T-cell (primary cell): ENCODE results near the gene PSMD6. TPM values are rescaled to one million over a fixed set of nuclear protein-coding genes. Genes with fewer than 3 reads are reported as not detected.

ENCODE experiments used
- ATAC-seq, 4 experiments: fragments of 200-7000 bp in 3 of 4; fragments of 150-1000 bp in 1 of 4; cut with Tn5 transposase; replicated peaks in 1 of 4; 1 replicate in 3 of 4; 2 replicates in 1 of 4; pipeline ENCODE4 v1.10.0; 2021; ENCODE audit warnings: moderate library complexity in 3 of 4, mild to moderate bottlenecking in 2 of 4, moderate number of reproducible peaks in 1 of 4
- CTCF ChIA-PET, 2 donors: fragments of 300-600 bp; sonication (Branson Sonifier 250); formaldehyde crosslinking; loops; one replicate each; lab custom pipeline; 2022; ENCODE audit warnings: antibody characterized with exemption in 2 of 2; lab: Charles Lee
- POLR2A ChIA-PET, 2 donors: fragments of 300-600 bp; sonication (Branson Sonifier 250); formaldehyde crosslinking; loops; one replicate each; lab custom pipeline; 2022; ENCODE audit warnings: antibody characterized with exemption in 2 of 2; lab: Charles Lee
- DNase-seq, 35 experiments: peaks; one replicate each; pipeline versions ENCODE4 v3.0.0 to v3.0.0-alpha.2; 2013 to 2023
- H3K27ac ChIP-seq: one replicate; pipeline ENCODE4 v1.5.1; 2013; ENCODE audit warnings: low read length
- H3K27me3 ChIP-seq, 2 experiments: replicated peaks in 1 of 2; 1 replicate in 1 of 2; 2 replicates in 1 of 2; pipeline versions ENCODE4 v1.6.1 to v1.7.0; 2013; ENCODE audit warnings: low read length in 1 of 2, mixed read lengths in 1 of 2; ENCODE audit not compliant: control insufficient read depth in 2 of 2, insufficient read depth in 2 of 2; ENCODE audit errors: extremely low read depth in 1 of 2
- H3K36me3 ChIP-seq, 2 donors: 1 replicate in 1 of 2; 2 replicates in 1 of 2; pipeline versions ENCODE4 v1.6.1 to v1.7.0; 2013; ENCODE audit warnings: low read length in 1 of 2; ENCODE audit not compliant: control insufficient read depth in 2 of 2, insufficient read depth in 1 of 2; ENCODE audit errors: extremely low read depth in 1 of 2
- H3K4me1 ChIP-seq, 2 experiments: 1 replicate in 1 of 2; 2 replicates in 1 of 2; pipeline versions ENCODE4 v1.6.1 to v1.7.0; 2013; ENCODE audit warnings: low read length in 2 of 2, mixed read lengths in 1 of 2; ENCODE audit not compliant: insufficient read depth in 2 of 2, control insufficient read depth in 1 of 2; ENCODE audit errors: extremely low read depth in 1 of 2
- H3K4me3 ChIP-seq, 2 donors: 1 replicate in 1 of 2; 2 replicates in 1 of 2; pipeline versions ENCODE4 v1.5.1 to v1.7.0; 2013; ENCODE audit warnings: mild to moderate bottlenecking in 2 of 2, low read length in 1 of 2, moderate library complexity in 1 of 2; ENCODE audit not compliant: control insufficient read depth in 1 of 2; ENCODE audit errors: extremely low read depth in 1 of 2
- H3K9me3 ChIP-seq: 2 replicates; pipeline ENCODE4 v1.7.0; 2013
- H3K27ac Mint-ChIP-seq, 2 donors: one replicate each; pipeline ENCODE4 v1.8.0; 2020 to 2021; ENCODE audit warnings: mild to moderate bottlenecking in 2 of 2, mixed read lengths in 2 of 2
- H3K27me3 Mint-ChIP-seq, 2 donors: one replicate each; pipeline ENCODE4 v1.8.0; 2021 to 2022; ENCODE audit warnings: mixed read lengths in 2 of 2
- H3K36me3 Mint-ChIP-seq: one replicate; pipeline ENCODE4 v1.8.0; 2021; ENCODE audit warnings: mixed read lengths
- H3K4me1 Mint-ChIP-seq, 3 donors: one replicate each; pipeline ENCODE4 v1.8.0; 2020 to 2022; ENCODE audit warnings: mixed read lengths in 3 of 3, mild to moderate bottlenecking in 1 of 3
- H3K4me3 Mint-ChIP-seq, 3 donors: one replicate each; pipeline ENCODE4 v1.8.0; 2020 to 2022; ENCODE audit warnings: mild to moderate bottlenecking in 3 of 3, mixed read lengths in 3 of 3, moderate library complexity in 3 of 3
- H3K9me3 Mint-ChIP-seq, 3 donors: one replicate each; pipeline ENCODE4 v1.8.0; 2020 to 2022; ENCODE audit warnings: mixed read lengths in 3 of 3
- WGBS: methylation state at CpG from one replicate; pipeline ENCODE4 v1.1.5; 2013; ENCODE audit warnings: missing lambda C conversion rate; ENCODE audit not compliant: insufficient coverage; 5-methylcytosine and 5-hydroxymethylcytosine counted together
- total RNA-seq, 35 experiments: library from RNA in 6 of 35; stranded (reverse) in 6 of 35; fragments of 120-200 nt in 1 of 35; gene quantifications; one replicate each; pipeline versions ENCODE4 v1.2.1 to v1.2.4 and lab custom pipeline; 2013 to 2026

Gene PSMD6
- total RNA-seq, 5 donors from 2014 or later (not counting 1 experiment from before 2014, with no cell fraction given), result 60.2 to 95.4 (median 73.2) TPM

DNA sequence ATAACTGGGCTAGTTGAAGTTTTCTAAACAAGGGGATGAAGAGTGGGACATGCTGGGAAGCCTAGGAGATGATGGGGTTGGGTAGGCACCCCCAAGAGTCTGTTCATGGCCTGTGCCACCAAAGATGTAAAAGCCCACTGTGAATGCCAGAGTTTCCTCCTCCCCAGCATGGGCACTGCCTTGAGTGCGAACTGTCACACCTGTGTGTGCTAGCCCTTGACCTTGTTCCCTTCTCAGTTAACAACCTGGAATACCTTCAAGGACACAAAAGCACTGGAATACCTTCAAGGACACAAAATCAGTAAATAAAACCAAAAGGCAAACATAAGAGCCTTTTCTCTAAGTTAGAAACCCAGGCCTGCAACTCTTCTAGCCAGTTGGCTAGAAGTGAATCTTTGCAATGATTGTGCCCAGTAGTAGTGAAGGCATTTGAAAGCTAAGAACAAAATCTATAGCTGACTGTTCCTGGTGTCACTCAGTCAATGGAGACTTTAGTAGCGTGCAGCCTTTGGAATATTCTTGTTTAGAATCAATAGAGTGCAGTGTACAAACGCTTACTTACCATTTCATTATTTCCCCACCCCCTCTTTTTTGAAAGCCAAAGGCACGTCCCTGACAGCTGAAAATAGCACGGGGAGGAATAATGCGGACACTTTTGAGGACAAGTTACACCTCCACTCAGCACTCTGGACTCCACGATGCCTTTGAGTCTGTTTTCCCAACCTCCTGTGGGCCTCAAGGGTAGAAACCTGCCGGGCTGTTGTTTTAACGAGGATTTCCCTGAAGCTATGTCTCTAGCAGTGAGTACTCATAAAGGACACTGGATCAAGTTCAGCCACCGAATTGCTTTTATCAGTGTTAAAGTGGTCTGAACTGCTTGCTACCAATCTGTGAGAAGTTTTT is 24.2 kb downstream of the PSMD6 start:
- peaks cover 0 to 8% of the 10 kb centered on the region in 2 experiments for H3K4me1 ChIP-seq
- 97% methylated on average over 5 of the region's 10 CpGs for WGBS
- ChIA-PET CTCF (interaction anchor here (0.5 to 1.6 kb wide), 6 partner anchors 9 to 38 kb away, joined by 3 to 6 read pairs (median 3); no protein-coding TSS in a partner anchor), POLR2A (interaction anchor here (0.5 to 1.0 kb wide), 3 partner anchors 20 to 41 kb away, joined by 3 to 7 read pairs (median 3); no protein-coding TSS in a partner anchor)
- no peak overlapping the region for H3K27ac ChIP-seq
- Mint-ChIP-seq H3K4me1 (peaks cover 42 to 53% (median 50%) of the 10 kb centered on the region in 3 donors), H3K9me3 (no peaks in the 10 kb centered on the region), H3K4me3 (no peak overlapping the region), H3K36me3 (peaks cover 69% of the 10 kb centered on the region), H3K27ac (peak overlapping the region; percentile 55 to 64), H3K27me3 (no peaks in the 10 kb centered on the region)
- H3K36me3 ChIP-seq, result peaks cover 13 to 92% of the 10 kb centered on the region in 2 donors
- DNase-seq (no peak), ATAC-seq (no peak)
- H3K4me3 ChIP-seq, result no peak overlapping the region
- H3K9me3 ChIP-seq, result no peaks in the 10 kb centered on the region
- H3K27me3 ChIP-seq, result no peaks in the 10 kb centered on the region

DNA sequence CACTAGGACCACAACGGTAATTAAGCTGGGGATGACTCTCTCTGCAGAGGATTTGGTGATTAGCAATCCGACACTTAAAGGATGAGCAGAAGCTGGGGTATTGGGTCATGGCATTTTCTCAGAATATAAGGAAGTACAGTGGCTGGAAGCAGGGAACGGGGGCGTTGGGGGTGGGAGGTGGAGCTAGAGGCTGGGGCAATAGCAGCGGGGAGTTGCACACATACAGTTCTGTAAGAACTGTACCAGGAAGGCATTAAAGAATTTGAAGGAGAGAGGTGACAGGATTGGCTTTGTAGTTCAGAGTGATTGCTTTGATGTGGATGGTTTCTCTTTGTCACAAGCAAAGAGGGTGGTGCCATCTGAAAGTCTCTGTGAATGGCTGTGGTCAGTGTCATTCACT is 28.2 kb downstream of the PSMD6 start:
- Mint-ChIP-seq H3K4me3 (peak overlapping the region in 1 of 3 donors; percentile 20), H3K9me3 (no peaks in the 10 kb centered on the region), H3K4me1 (peaks cover 54 to 68% (median 58%) of the 10 kb centered on the region in 3 donors), H3K27ac (peak overlapping the region; percentile 47 to 71), H3K27me3 (no peaks in the 10 kb centered on the region), H3K36me3 (peaks cover 76% of the 10 kb centered on the region)
- POLR2A ChIA-PET, result interaction anchor here (0.5 to 1.9 kb wide), 5 partner anchors 16 to 158 kb away, joined by 3 to 6 read pairs (median 3); no protein-coding TSS in a partner anchor
- ATAC-seq (peak in 2 of 4 experiments; percentile 36 to 54), DNase-seq (no peak)
- Histone ChIP-seq H3K36me3 (peaks cover 13 to 97% of the 10 kb centered on the region in 2 donors), H3K4me3 (no peak overlapping the region), H3K4me1 (peaks cover 0 to 19% of the 10 kb centered on the region in 2 experiments), H3K27me3 (no peaks in the 10 kb centered on the region), H3K9me3 (no peaks in the 10 kb centered on the region), H3K27ac (no peak overlapping the region)
- CTCF ChIA-PET, result interaction anchor here (0.6 to 7.9 kb wide), 14 partner anchors 10 to 76 kb away, joined by 3 to 80 read pairs (median 6); no protein-coding TSS in a partner anchor
- 89% methylated on average over 5 of the region's 5 CpGs for WGBS

DNA sequence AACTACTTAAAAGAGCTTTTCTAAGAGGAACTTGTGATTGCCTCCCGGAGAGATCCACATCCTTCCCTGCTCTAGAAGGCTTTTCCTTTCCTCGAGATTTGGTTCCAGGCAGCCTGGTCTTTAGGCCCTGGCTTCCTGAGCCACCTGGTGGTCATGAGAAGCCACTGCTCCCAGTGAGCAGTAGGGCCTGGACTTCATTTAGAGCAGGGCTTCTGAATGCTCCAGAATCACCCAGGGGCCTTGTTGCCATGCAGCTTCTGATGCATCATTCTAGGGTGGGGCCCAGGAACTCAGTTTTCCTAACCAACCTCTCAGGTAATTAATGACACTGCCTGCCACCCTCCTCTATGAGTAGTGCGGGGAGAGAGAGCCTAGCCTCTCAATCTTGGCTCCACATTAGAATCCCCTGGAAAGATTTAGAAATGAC is 29.6 kb downstream of the PSMD6 start:
- ATAC-seq (peak; percentile 80 to 86 (median 82)), DNase-seq (peak; percentile 22 to 75 (median 49))
- Mint-ChIP-seq H3K4me3 (no peak overlapping the region), H3K27ac (peak overlapping the region; percentile 70 to 74), H3K27me3 (no peaks in the 10 kb centered on the region), H3K4me1 (peaks cover 47 to 61% (median 54%) of the 10 kb centered on the region in 3 donors), H3K9me3 (no peaks in the 10 kb centered on the region), H3K36me3 (peaks cover 75% of the 10 kb centered on the region)
- H3K36me3 ChIP-seq, result peaks cover 9 to 97% of the 10 kb centered on the region in 2 donors
- H3K4me1 ChIP-seq, result peaks cover 0 to 19% of the 10 kb centered on the region in 2 experiments
- H3K27ac ChIP-seq, result no peak overlapping the region
- no peaks in the 10 kb centered on the region for H3K9me3 ChIP-seq
- CTCF ChIA-PET, result interaction anchor here (0.6 to 7.9 kb wide), 28 partner anchors 8 to 443 kb away, joined by 3 to 80 read pairs (median 5); partner anchors contain the start of gene PSMD6 (in 2 of the 2)
- no peak overlapping the region for H3K4me3 ChIP-seq
- H3K27me3 ChIP-seq, result no peaks in the 10 kb centered on the region
- POLR2A ChIA-PET, result interaction anchor here (0.6 to 1.9 kb wide), 4 partner anchors 15 to 40 kb away, joined by 3 to 6 read pairs (median 3); no protein-coding TSS in a partner anchor
- 41% methylated on average over 3 of the region's 3 CpGs for WGBS

- ChIA-PET CTCF (interaction anchor here (0.6 to 7.9 kb wide), 23 partner anchors 7 to 62 kb away, joined by 3 to 80 read pairs (median 6); no protein-coding TSS in a partner anchor), POLR2A (interaction anchor here (0.7 to 1.5 kb wide), 6 partner anchors 14 to 120 kb away, joined by 3 to 6 read pairs (median 3); no protein-coding TSS in a partner anchor)
- Histone ChIP-seq H3K27ac (no peak overlapping the region), H3K4me3 (no peak overlapping the region), H3K36me3 (peaks cover 11 to 99% of the 10 kb centered on the region in 2 donors), H3K9me3 (no peaks in the 10 kb centered on the region), H3K27me3 (no peaks in the 10 kb centered on the region), H3K4me1 (peaks cover 0 to 19% of the 10 kb centered on the region in 2 experiments)
- peaks cover 44 to 63% (median 51%) of the 10 kb centered on the region in 3 donors for H3K4me1 Mint-ChIP-seq
- H3K27ac Mint-ChIP-seq, result peak overlapping the region; percentile 29 to 44
- 92% methylated on average over 2 of the region's 5 CpGs for WGBS
- no peaks in the 10 kb centered on the region for H3K9me3 Mint-ChIP-seq
- H3K4me3 Mint-ChIP-seq, result no peak overlapping the region
- peaks cover 75% of the 10 kb centered on the region for H3K36me3 Mint-ChIP-seq
- no peaks in the 10 kb centered on the region for H3K27me3 Mint-ChIP-seq
- DNase-seq (no peak), ATAC-seq (no peak)
Observed at GRCh38 chr3:63992516-63993209, 30.6 kb downstream of the PSMD6 start.

DNA sequence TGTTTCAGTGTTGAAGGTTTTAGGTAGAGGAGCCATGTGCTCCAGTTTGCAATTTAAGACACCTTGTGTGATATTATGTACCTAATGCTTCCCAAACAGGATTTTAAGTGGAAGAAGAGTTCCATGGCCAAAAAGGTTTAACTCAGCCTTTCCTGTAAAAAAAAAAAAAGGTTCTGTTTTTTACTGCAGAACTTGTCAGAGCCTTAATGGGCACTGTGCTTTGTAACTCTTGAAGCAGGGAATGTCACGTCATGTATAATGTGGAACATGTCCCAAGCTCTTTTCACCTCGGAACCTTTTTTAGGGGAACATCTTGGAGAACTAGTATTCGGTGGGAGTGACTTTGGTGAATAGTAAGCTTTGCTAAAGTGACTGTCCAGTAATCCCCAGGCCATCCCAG is 31.6 kb downstream of the PSMD6 start:
- Histone ChIP-seq H3K27me3 (no peaks in the 10 kb centered on the region), H3K27ac (no peak overlapping the region), H3K4me3 (no peak overlapping the region), H3K36me3 (peaks cover 11 to 99% of the 10 kb centered on the region in 2 donors), H3K9me3 (no peaks in the 10 kb centered on the region), H3K4me1 (peaks cover 0 to 19% of the 10 kb centered on the region in 2 experiments)
- no peak for DNase-seq
- ChIA-PET CTCF (interaction anchor here (0.7 to 7.9 kb wide), 10 partner anchors 8 to 484 kb away, joined by 4 to 80 read pairs (median 28); no protein-coding TSS in a partner anchor), POLR2A (interaction anchor here in 1 of 2 donors (0.6 to 1.5 kb wide), 4 partner anchors 16 to 103 kb away, joined by 3 to 12 read pairs (median 4); no protein-coding TSS in a partner anchor)
- peak overlapping the region; percentile 62 to 84 for H3K27ac Mint-ChIP-seq
- peaks cover 45 to 63% (median 51%) of the 10 kb centered on the region in 3 donors for H3K4me1 Mint-ChIP-seq
- peaks cover 77% of the 10 kb centered on the region for H3K36me3 Mint-ChIP-seq
- no peaks in the 10 kb centered on the region for H3K9me3 Mint-ChIP-seq
- H3K4me3 Mint-ChIP-seq, result no peak overlapping the region
- H3K27me3 Mint-ChIP-seq, result no peaks in the 10 kb centered on the region
- 100% methylated on average over 3 of the region's 3 CpGs for WGBS
- no peak for ATAC-seq
